Loucy (cell line): ENCODE data around the gene DGKB.

Experiments
- EZH2phosphoT487 ChIP-seq: fragments of 200-600 bp; IDR thresholded peaks from 2 replicates; pipeline ENCODE4 v1.6.1; 2018; ENCODE audit warnings: antibody characterized with exemption, mild to moderate bottlenecking, moderate library complexity, borderline replicate concordance
- TF ChIP-seq, protein P1 (sequence below): fragments of 200-600 bp; sonication (generic); conservative IDR thresholded peaks from 2 replicates; pipeline ENCODE4 v1.5.1; 2014; ENCODE audit warnings: mild to moderate bottlenecking, antibody characterized with exemption, low read length

- TF ChIP-seq EZH2phosphoT487 = no peak
- TF ChIP-seq, protein P1, sequence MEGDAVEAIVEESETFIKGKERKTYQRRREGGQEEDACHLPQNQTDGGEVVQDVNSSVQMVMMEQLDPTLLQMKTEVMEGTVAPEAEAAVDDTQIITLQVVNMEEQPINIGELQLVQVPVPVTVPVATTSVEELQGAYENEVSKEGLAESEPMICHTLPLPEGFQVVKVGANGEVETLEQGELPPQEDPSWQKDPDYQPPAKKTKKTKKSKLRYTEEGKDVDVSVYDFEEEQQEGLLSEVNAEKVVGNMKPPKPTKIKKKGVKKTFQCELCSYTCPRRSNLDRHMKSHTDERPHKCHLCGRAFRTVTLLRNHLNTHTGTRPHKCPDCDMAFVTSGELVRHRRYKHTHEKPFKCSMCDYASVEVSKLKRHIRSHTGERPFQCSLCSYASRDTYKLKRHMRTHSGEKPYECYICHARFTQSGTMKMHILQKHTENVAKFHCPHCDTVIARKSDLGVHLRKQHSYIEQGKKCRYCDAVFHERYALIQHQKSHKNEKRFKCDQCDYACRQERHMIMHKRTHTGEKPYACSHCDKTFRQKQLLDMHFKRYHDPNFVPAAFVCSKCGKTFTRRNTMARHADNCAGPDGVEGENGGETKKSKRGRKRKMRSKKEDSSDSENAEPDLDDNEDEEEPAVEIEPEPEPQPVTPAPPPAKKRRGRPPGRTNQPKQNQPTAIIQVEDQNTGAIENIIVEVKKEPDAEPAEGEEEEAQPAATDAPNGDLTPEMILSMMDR = no peak
Measured at GRCh38 chr7:14854471-14854870, 48.1 kb downstream of the DGKB start.
